SU-DHL-6 (cell line): ENCODE results near the gene NPM1.

Experiments used
- H2AFZ ChIP-seq: fragments of 200-600 bp; sonication (generic); 2 replicates; pipeline ENCODE4 v1.6.1; 2014; ENCODE audit warnings: low read depth, mild to moderate bottlenecking, moderate library complexity, mixed read lengths, antibody characterized with exemption, low read length; ENCODE audit not compliant: severe bottlenecking
- H3F3A ChIP-seq: fragments of 200-600 bp; shearing (Covaris generic); 2 replicates; pipeline ENCODE4 v1.6.0; 2016; ENCODE audit warnings: antibody characterized with exemption, mild to moderate bottlenecking; ENCODE audit not compliant: insufficient read depth
- H3K27ac ChIP-seq: fragments of 200-600 bp; sonication (generic); 2 replicates; pipeline ENCODE4 v1.5.1; 2016; ENCODE audit warnings: low read depth, mild to moderate bottlenecking, low read length, moderate library complexity, mixed read lengths
- H3K27me3 ChIP-seq: fragments of 200-600 bp; sonication (generic), shearing (Covaris generic); 2 replicates; pipeline ENCODE4 v1.6.0; 2014; ENCODE audit warnings: mild to moderate bottlenecking, low read length
- H3K36me3 ChIP-seq: fragments of 200-600 bp; sonication (generic); 2 replicates; pipeline ENCODE4 v1.6.1; 2014; ENCODE audit warnings: mild to moderate bottlenecking, low read length, mixed read lengths
- H3K4me2 ChIP-seq: fragments of 300-600, 200-600 bp; shearing (Covaris generic), sonication (generic); 2 replicates; pipeline ENCODE4 v1.6.0; 2014; ENCODE audit warnings: low read length, low read depth, mild to moderate bottlenecking; ENCODE audit not compliant: poor library complexity, severe bottlenecking
- H3K4me3 ChIP-seq: fragments of 200-600 bp; sonication (generic); 2 replicates; pipeline ENCODE4 v1.5.1; 2014; ENCODE audit warnings: antibody characterized with exemption, low read length, mild to moderate bottlenecking, mixed read lengths; ENCODE audit not compliant: insufficient read depth, poor library complexity, severe bottlenecking
- H3K79me2 ChIP-seq: fragments of 200-600 bp; sonication (generic); 2 replicates; pipeline ENCODE4 v1.6.1; 2014; ENCODE audit warnings: mild to moderate bottlenecking, low read length, moderate library complexity; ENCODE audit not compliant: insufficient read depth
- H3K9ac ChIP-seq: fragments of 200-600 bp; sonication (generic); 2 replicates; pipeline ENCODE4 v1.7.0; 2014; ENCODE audit warnings: mild to moderate bottlenecking, low read length
- H3K9me2 ChIP-seq: fragments of 200-600 bp; sonication (generic); replicated peaks from 2 replicates; pipeline ENCODE4 v1.6.1; 2014; ENCODE audit warnings: low read length; ENCODE audit not compliant: insufficient read depth
- H3K9me3 ChIP-seq: fragments of 200-600 bp; sonication (generic); 2 replicates; pipeline ENCODE4 v1.6.1; 2014; ENCODE audit warnings: low read length, mixed read lengths; ENCODE audit not compliant: insufficient read depth
- H4K20me1 ChIP-seq: fragments of 200-600 bp; sonication (generic); 2 replicates; pipeline ENCODE4 v1.6.1; 2014; ENCODE audit warnings: low read depth, mild to moderate bottlenecking, antibody characterized with exemption, low read length, moderate library complexity, mixed read lengths
- CTCF ChIP-seq: fragments of 200-600 bp; sonication (generic); IDR thresholded peaks from one replicate; pipeline ENCODE4 v1.5.1; 2017; ENCODE audit warnings: antibody characterized with exemption, mild to moderate bottlenecking, low read length, moderate library complexity; ENCODE audit not compliant: insufficient read depth, poor library complexity, severe bottlenecking
- EZH2phosphoT487 ChIP-seq: fragments of 200-600 bp; sonication (generic), shearing (Covaris generic); conservative IDR thresholded peaks from 2 replicates; pipeline ENCODE4 v1.6.1; 2018; ENCODE audit warnings: mild to moderate bottlenecking, antibody characterized with exemption, low read length, moderate library complexity, mixed read lengths

The NPM1 gene

GRCh38 chr5:171365351-171365750 lies 22.3 kb upstream of the NPM1 start:
- Histone ChIP-seq H3K9ac (no peak overlapping the region), H4K20me1 (no peaks in the 10 kb centered on the region), H3K79me2 (no peaks in the 10 kb centered on the region), H3F3A (no peaks in the 10 kb centered on the region), H3K27me3 (no peaks in the 10 kb centered on the region), H3K4me3 (no peak overlapping the region), H3K4me2 (no peak overlapping the region), H3K27ac (no peak overlapping the region), H3K36me3 (no peaks in the 10 kb centered on the region), H3K9me2 (no peaks in the 10 kb centered on the region), H3K9me3 (no peaks in the 10 kb centered on the region), H2AFZ (no peak overlapping the region)
- TF ChIP-seq CTCF (no peak), EZH2phosphoT487 (no peak)

- H4K20me1 ChIP-seq, result no peaks in the 10 kb centered on the region
- TF ChIP-seq CTCF (no peak), EZH2phosphoT487 (no peak)
- H3K36me3 ChIP-seq, result no peaks in the 10 kb centered on the region
- H3K79me2 ChIP-seq, result no peaks in the 10 kb centered on the region
- H3K27ac ChIP-seq, result no peak overlapping the region
- H3K9ac ChIP-seq, result no peak overlapping the region
- no peak overlapping the region for H3K4me3 ChIP-seq
- no peaks in the 10 kb centered on the region for H3K9me2 ChIP-seq
- H3K9me3 ChIP-seq, result no peaks in the 10 kb centered on the region
- H2AFZ ChIP-seq, result no peak overlapping the region
- no peaks in the 10 kb centered on the region for H3K27me3 ChIP-seq
- no peak overlapping the region for H3K4me2 ChIP-seq
- no peaks in the 10 kb centered on the region for H3F3A ChIP-seq
Measured at GRCh38 chr5:171366645-171367044, 21.0 kb upstream of the NPM1 start.

GRCh38 chr5:171367424-171368370 lies 20.0 kb upstream of the NPM1 start:
- Histone ChIP-seq H3K4me3 (no peak overlapping the region), H3K4me2 (no peak overlapping the region), H2AFZ (no peak overlapping the region), H3K9ac (no peak overlapping the region), H3K79me2 (no peaks in the 10 kb centered on the region), H3K36me3 (no peaks in the 10 kb centered on the region), H3F3A (no peaks in the 10 kb centered on the region), H3K27me3 (no peaks in the 10 kb centered on the region), H4K20me1 (no peaks in the 10 kb centered on the region), H3K27ac (no peak overlapping the region), H3K9me3 (no peaks in the 10 kb centered on the region), H3K9me2 (no peaks in the 10 kb centered on the region)
- no peak for TF ChIP-seq CTCF
